Endothelial cell of umbilical vein (primary cell): ENCODE results near the gene BAAT. TPM values are rescaled to one million over a fixed set of nuclear protein-coding genes. Genes with fewer than 3 reads are reported as not detected.

Experiments used
- BruUV-seq: library from RNA; stranded (reverse); fragments of 400-500 nt; replicated peaks from 2 replicates; lab custom pipeline; 2021; lab: Mats Ljungman, UMichigan
- CTCF ChIA-PET: fragments of 300-600, 350-600 bp; sonication (Branson Sonifier 250); formaldehyde crosslinking; loops from one replicate; lab custom pipeline; 2021; ENCODE audit warnings: antibody characterized with exemption, inconsistent platforms; lab: Charles Lee
- POLR2A ChIA-PET: fragments of 300-600, 350-600 bp; sonication (Branson Sonifier 250); formaldehyde crosslinking; loops from one replicate; lab custom pipeline; 2021; ENCODE audit warnings: antibody characterized with exemption, inconsistent platforms; lab: Charles Lee
- DNase-seq: peaks from one replicate; pipeline ENCODE4 v3.0.0-alpha.2; 2011; ENCODE audit warnings: low read depth, low spot score
- FAIRE-seq: peaks from 2 replicates; lab custom pipeline; 2011; peaks lifted over from hg19 to GRCh38; lab: Jason Lieb, UNC
- H2AFZ ChIP-seq: 2 replicates; pipeline ENCODE4 v1.6.0; 2012; ENCODE audit warnings: low read depth, low read length, control low read depth, inconsistent platforms
- H3K27ac ChIP-seq: 2 replicates; pipeline ENCODE4 v1.5.1; 2011; ENCODE audit warnings: low read depth, mild to moderate bottlenecking, control low read depth, low read length, moderate library complexity; ENCODE audit not compliant: insufficient read depth
- H3K27me3 ChIP-seq, 2 experiments: 2 replicates each; pipeline versions ENCODE4 v1.6.0 to v1.6.1; 2011; ENCODE audit warnings: low read length in 2 of 2, mixed read lengths in 1 of 2; ENCODE audit not compliant: control insufficient read depth in 2 of 2, insufficient read depth in 2 of 2
- H3K36me3 ChIP-seq, 2 experiments: 2 replicates in 1 of 2; 3 replicates in 1 of 2; pipeline ENCODE4 v1.5.1; 2011; ENCODE audit warnings: low read length in 2 of 2, mild to moderate bottlenecking in 1 of 2, moderate library complexity in 1 of 2; ENCODE audit not compliant: control insufficient read depth in 2 of 2, insufficient read depth in 2 of 2; ENCODE audit errors: extremely low read depth in 1 of 2
- H3K4me1 ChIP-seq: 3 replicates; pipeline ENCODE4 v1.5.1; 2011; ENCODE audit warnings: mild to moderate bottlenecking, low read length; ENCODE audit not compliant: control insufficient read depth, insufficient read depth; ENCODE audit errors: extremely low read depth
- H3K4me2 ChIP-seq: 2 replicates; pipeline ENCODE4 v1.6.1; 2011; ENCODE audit warnings: low read length, control low read depth, mixed read lengths; ENCODE audit not compliant: insufficient read depth
- H3K4me3 ChIP-seq, 3 experiments: fragments of 200-600 bp in 1 of 3; sonication (generic), shearing (Covaris generic) in 1 of 3; replicated peaks in 1 of 3; 2 replicates each; pipeline ENCODE4 v1.5.1; 2011 to 2016; ENCODE audit warnings: control low read depth in 3 of 3, low read length in 3 of 3, mild to moderate bottlenecking in 2 of 3, inconsistent platforms in 1 of 3, low read depth in 1 of 3, moderate library complexity in 1 of 3; ENCODE audit not compliant: insufficient read depth in 1 of 3
- H3K79me2 ChIP-seq: 2 replicates; pipeline ENCODE4 v1.6.0; 2012; ENCODE audit warnings: low read length, inconsistent platforms; ENCODE audit not compliant: control insufficient read depth, insufficient read depth
- H3K9ac ChIP-seq: replicated peaks from 2 replicates; pipeline ENCODE3; 2011; ENCODE audit warnings: low read length, control low read depth; ENCODE audit not compliant: insufficient read depth; ENCODE audit errors: extremely low read depth
- H3K9me1 ChIP-seq: replicated peaks from 3 replicates; pipeline ENCODE4 v1.6.0; 2011; ENCODE audit warnings: mild to moderate bottlenecking, low read length; ENCODE audit not compliant: control insufficient read depth, insufficient read depth; ENCODE audit errors: extremely low read depth
- H3K9me3 ChIP-seq: replicated peaks from 2 replicates; pipeline ENCODE4 v1.5.1; 2012; ENCODE audit warnings: low read length, inconsistent platforms; ENCODE audit not compliant: control insufficient read depth, insufficient read depth
- H4K20me1 ChIP-seq: replicated peaks from 2 replicates; pipeline ENCODE3; 2011; ENCODE audit warnings: mild to moderate bottlenecking, low read length; ENCODE audit not compliant: control insufficient read depth, insufficient read depth; ENCODE audit errors: extremely low read depth
- EZH2 ChIP-seq: IDR thresholded peaks from 2 replicates; pipeline ENCODE4 v1.6.1; 2012; ENCODE audit warnings: borderline replicate concordance, low read depth, mild to moderate bottlenecking, moderate library complexity, low read length, inconsistent platforms; ENCODE audit not compliant: severe bottlenecking
- FOS ChIP-seq: IDR thresholded peaks from 2 replicates; pipeline ENCODE4 v1.6.1; 2011; ENCODE audit warnings: mild to moderate bottlenecking, low read length, moderate library complexity, borderline replicate concordance; ENCODE audit not compliant: insufficient read depth
- GATA2 ChIP-seq: IDR thresholded peaks from 2 replicates; pipeline ENCODE4 v1.7.0; 2011; ENCODE audit warnings: low read depth, mild to moderate bottlenecking, moderate library complexity, mixed read lengths, low read length; ENCODE audit not compliant: insufficient read length, insufficient read depth
- JUN ChIP-seq: IDR thresholded peaks from 2 replicates; pipeline ENCODE4 v1.6.1; 2011; ENCODE audit warnings: borderline replicate concordance, low read depth; ENCODE audit not compliant: insufficient read length, insufficient read depth
- MYC ChIP-seq: IDR thresholded peaks from one replicate; pipeline ENCODE4 v1.6.1; 2011; ENCODE audit warnings: mild to moderate bottlenecking, low read depth, low read length
- POLR2A ChIP-seq: IDR thresholded peaks from 2 replicates; pipeline ENCODE4 v1.6.1; 2012; ENCODE audit warnings: low read depth, mild to moderate bottlenecking, control low read depth, low read length
- POLR2AphosphoS5 ChIP-seq: IDR thresholded peaks from 2 replicates; pipeline ENCODE4 v1.6.1; 2012; ENCODE audit warnings: low read depth, mild to moderate bottlenecking, control low read depth, low read length, moderate library complexity; ENCODE audit not compliant: insufficient read depth
- dilution Hi-C: fragments of 300-500 bp; cut with MboI; formaldehyde crosslinking; loops from one replicate; pipeline ENCODE4 v1.15.0; 2019; ENCODE audit warnings: low sequenced_read_pairs; ENCODE audit not compliant: extremely low pct_ligation_motif_present
- intact Hi-C: fragments of 100-400 bp; cut with micrococcal nuclease; formaldehyde crosslinking; loops from one replicate; pipeline ENCODE4 v1.10.0; 2022
- polyA plus RNA-seq, 4 experiments: library from polyadenylated mRNA; depleted of rRNA in 3 of 4; stranded (reverse) in 3 of 4; unstranded in 1 of 4; fragments of >200 nt; gene quantifications; 2 replicates each; pipeline versions ENCODE4 v1.2.1 to v1.2.3, GENCODE V29; 2011 to 2012; ENCODE audit warnings: missing spikeins in 1 of 4
- total RNA-seq: library from RNA; stranded (reverse); gene quantifications from 2 replicates; pipeline ENCODE4 v1.2.3, GENCODE V29; 2021
- TF ChIP-seq, protein P1 (sequence below): IDR thresholded peaks from 2 replicates; pipeline ENCODE4 v1.6.1; 2011; ENCODE audit not compliant: insufficient read depth, insufficient read length
- TF ChIP-seq, protein P2 (sequence below), 2 donors: IDR thresholded peaks; 1 replicate in 1 of 2; 2 replicates in 1 of 2; pipeline ENCODE4 v1.5.1; 2011; ENCODE audit warnings: low read length in 2 of 2, mild to moderate bottlenecking in 2 of 2, moderate library complexity in 2 of 2, control low read depth in 1 of 2, inconsistent platforms in 1 of 2, low read depth in 1 of 2; ENCODE audit not compliant: insufficient read depth in 1 of 2; ENCODE audit errors: extremely low read depth in 1 of 2

Gene BAAT
- total and polyA plus RNA-seq, 2 donors (not counting 3 experiments of a cell fraction or from before 2014, with no cell fraction given), result 0.01 TPM; not detected in 1

DNA sequence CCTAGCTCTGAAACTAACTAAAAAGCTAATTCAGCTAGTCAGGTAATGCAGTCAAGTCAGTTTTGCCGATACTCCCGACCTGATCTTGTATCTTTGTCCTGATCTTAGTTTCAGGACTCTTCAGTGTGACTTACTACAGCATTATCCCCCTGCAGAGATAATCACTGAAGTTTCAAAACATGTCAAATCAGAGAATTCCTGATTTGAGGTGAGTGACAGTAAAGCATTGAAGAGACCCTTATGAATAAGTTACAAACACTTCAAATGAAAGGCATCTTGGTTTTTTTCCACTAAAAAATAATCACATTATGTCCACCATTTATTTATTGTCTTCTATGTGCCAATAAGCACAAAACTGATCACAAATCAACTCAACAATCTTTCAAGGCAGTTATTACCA, 47.6 kb downstream of the BAAT start:
- TF ChIP-seq GATA2 (no peak), FOS (no peak)
- TF ChIP-seq, protein P1, sequence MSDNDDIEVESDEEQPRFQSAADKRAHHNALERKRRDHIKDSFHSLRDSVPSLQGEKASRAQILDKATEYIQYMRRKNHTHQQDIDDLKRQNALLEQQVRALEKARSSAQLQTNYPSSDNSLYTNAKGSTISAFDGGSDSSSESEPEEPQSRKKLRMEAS, result no peak
- no peak overlapping the region for H3K27ac ChIP-seq
- no peaks in the 10 kb centered on the region for H3K36me3 ChIP-seq
- H3K4me2 ChIP-seq, result no peak overlapping the region
- no peak overlapping the region for H3K9ac ChIP-seq
- dilution Hi-C loops, result no loop called here
- no peak overlapping the region for H2AFZ ChIP-seq
- CTCF ChIA-PET, result no interaction called here
- no peaks in the 10 kb centered on the region for H3K9me3 ChIP-seq
- no peak overlapping the region for H3K4me3 ChIP-seq
- no peak for FAIRE-seq
- no peaks in the 10 kb centered on the region for H3K79me2 ChIP-seq
- no peaks in the 10 kb centered on the region for H4K20me1 ChIP-seq
- H3K27me3 ChIP-seq, result no peaks in the 10 kb centered on the region
- H3K9me1 ChIP-seq, result no peaks in the 10 kb centered on the region
- POLR2A ChIA-PET, result no interaction called here
- no TSS peak for BruUV-seq
- no peak for DNase-seq
- intact Hi-C loops, result no loop called here
- H3K4me1 ChIP-seq, result no peaks in the 10 kb centered on the region

DNA sequence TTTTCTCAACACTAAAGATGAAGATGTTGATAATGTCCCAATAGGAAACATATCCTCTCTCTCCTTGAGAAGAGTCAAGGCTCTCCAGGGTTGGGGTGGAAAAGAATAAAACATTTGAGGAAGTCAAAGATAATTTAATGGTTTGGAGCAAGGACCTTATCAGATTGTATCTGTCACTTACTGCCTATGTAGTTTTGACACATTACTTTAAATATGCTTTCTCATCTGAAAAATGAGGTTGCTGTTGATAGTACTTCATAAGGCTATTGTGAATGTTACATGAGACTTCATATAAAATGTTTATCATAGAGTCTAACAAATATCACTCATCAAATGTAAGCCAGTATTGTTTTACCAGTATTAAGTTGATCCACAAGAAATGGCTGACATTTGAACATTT, 48.7 kb downstream of the BAAT start:
- FAIRE-seq, result no peak
- no peaks in the 10 kb centered on the region for H3K36me3 ChIP-seq
- H4K20me1 ChIP-seq, result no peaks in the 10 kb centered on the region
- no peak overlapping the region for H3K4me2 ChIP-seq
- CTCF ChIA-PET, result no interaction called here
- TF ChIP-seq POLR2A (no peak), GATA2 (no peak), EZH2 (no peak), POLR2AphosphoS5 (no peak), JUN (no peak), FOS (no peak), MYC (no peak)
- TF ChIP-seq, protein P1, result no peak
- TF ChIP-seq, protein P2, sequence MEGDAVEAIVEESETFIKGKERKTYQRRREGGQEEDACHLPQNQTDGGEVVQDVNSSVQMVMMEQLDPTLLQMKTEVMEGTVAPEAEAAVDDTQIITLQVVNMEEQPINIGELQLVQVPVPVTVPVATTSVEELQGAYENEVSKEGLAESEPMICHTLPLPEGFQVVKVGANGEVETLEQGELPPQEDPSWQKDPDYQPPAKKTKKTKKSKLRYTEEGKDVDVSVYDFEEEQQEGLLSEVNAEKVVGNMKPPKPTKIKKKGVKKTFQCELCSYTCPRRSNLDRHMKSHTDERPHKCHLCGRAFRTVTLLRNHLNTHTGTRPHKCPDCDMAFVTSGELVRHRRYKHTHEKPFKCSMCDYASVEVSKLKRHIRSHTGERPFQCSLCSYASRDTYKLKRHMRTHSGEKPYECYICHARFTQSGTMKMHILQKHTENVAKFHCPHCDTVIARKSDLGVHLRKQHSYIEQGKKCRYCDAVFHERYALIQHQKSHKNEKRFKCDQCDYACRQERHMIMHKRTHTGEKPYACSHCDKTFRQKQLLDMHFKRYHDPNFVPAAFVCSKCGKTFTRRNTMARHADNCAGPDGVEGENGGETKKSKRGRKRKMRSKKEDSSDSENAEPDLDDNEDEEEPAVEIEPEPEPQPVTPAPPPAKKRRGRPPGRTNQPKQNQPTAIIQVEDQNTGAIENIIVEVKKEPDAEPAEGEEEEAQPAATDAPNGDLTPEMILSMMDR (IDR thresholded peaks at IDR 0.05; ENCODE audit: extremely low read depth in 1 of 2, insufficient read depth in 1 of 2, low read depth in 1 of 2, low read length in 2 of 2), result no peak
- no peak overlapping the region for H3K9ac ChIP-seq
- no peaks in the 10 kb centered on the region for H3K9me3 ChIP-seq
- dilution Hi-C loops (no loop called here), intact Hi-C loops (no loop called here)
- no peaks in the 10 kb centered on the region for H3K27me3 ChIP-seq
- no peak overlapping the region for H3K4me3 ChIP-seq
- H3K27ac ChIP-seq, result no peak overlapping the region
- no peak for DNase-seq
- BruUV-seq, result no TSS peak
- no peak overlapping the region for H2AFZ ChIP-seq
- no peaks in the 10 kb centered on the region for H3K79me2 ChIP-seq
- POLR2A ChIA-PET, result no interaction called here
- H3K4me1 ChIP-seq, result no peaks in the 10 kb centered on the region
- no peaks in the 10 kb centered on the region for H3K9me1 ChIP-seq
